ENCODE data around the gene MMP25.

DNA sequence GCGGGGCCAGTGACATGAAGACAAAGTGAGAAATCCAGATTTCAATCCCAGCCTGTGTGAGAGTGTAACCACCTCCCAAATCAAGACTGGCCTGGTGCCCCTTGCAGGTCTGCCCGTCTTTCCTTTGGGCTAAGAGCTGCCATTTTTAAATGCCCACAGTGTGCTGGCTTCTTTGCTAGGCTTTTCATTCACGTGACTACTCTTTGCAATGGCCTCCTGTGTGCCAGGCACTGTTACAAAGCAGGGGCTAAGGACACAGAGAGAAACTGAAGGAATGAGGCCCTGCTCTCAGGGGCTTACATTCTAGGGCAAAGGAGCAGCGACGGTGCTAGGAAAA is 53.0 kb downstream of the MMP25 start:
- TF ChIP-seq CTCF (conservative IDR thresholded peaks at IDR 0.05; ENCODE audit: low read depth, low read length) (no peak), EZH2 (IDR thresholded peaks at IDR 0.05; ENCODE audit: low read length, unreplicated experiment) (no peak)

Data from PC-3 (cell line).